ENCODE results near the gene PRKCD. TPM values are rescaled to one million over a fixed set of nuclear protein-coding genes. Genes with fewer than 3 reads are reported as not detected.

Gene PRKCD
- total RNA-seq, 1 donor from 2014 or later = 5.4 TPM

- DNase-seq = no peak
- no peaks in the 10 kb centered on the region for H3K36me3 Mint-ChIP-seq (ENCODE audit: unreplicated experiment)
- H3K27me3 Mint-ChIP-seq (ENCODE audit: unreplicated experiment) = peaks cover 3% of the 10 kb centered on the region
- no peak for TF ChIP-seq CTCF (IDR thresholded peaks at IDR 0.05; ENCODE audit: partially characterized antibody, unreplicated experiment)
- no peak overlapping the region for H3K4me3 Mint-ChIP-seq (ENCODE audit: unreplicated experiment)
- no peaks in the 10 kb centered on the region for H3K4me1 Mint-ChIP-seq (ENCODE audit: low read depth, unreplicated experiment)
- no peak overlapping the region for H3K27ac Mint-ChIP-seq (ENCODE audit: unreplicated experiment)
- H3K9me3 Mint-ChIP-seq (ENCODE audit: unreplicated experiment) = peaks cover 2% of the 10 kb centered on the region
Measured at GRCh38 chr3:53196575-53197407, 35.8 kb downstream of the PRKCD start.

GRCh38 chr3:53198256-53198977 lies 37.4 kb downstream of the PRKCD start:
- H3K27ac Mint-ChIP-seq (ENCODE audit: unreplicated experiment) = peak overlapping the region; percentile 25
- no peak overlapping the region for H3K4me3 Mint-ChIP-seq (ENCODE audit: unreplicated experiment)
- no peak for TF ChIP-seq CTCF (IDR thresholded peaks at IDR 0.05; ENCODE audit: partially characterized antibody, unreplicated experiment)
- DNase-seq = no peak
- no peaks in the 10 kb centered on the region for H3K36me3 Mint-ChIP-seq (ENCODE audit: unreplicated experiment)
- peaks cover 1% of the 10 kb centered on the region for H3K9me3 Mint-ChIP-seq (ENCODE audit: unreplicated experiment)
- no peaks in the 10 kb centered on the region for H3K4me1 Mint-ChIP-seq (ENCODE audit: low read depth, unreplicated experiment)
- peaks cover 1% of the 10 kb centered on the region for H3K27me3 Mint-ChIP-seq (ENCODE audit: unreplicated experiment)

- DNase-seq = no peak
- Mint-ChIP-seq H3K27me3 (ENCODE audit: unreplicated experiment) (no peaks in the 10 kb centered on the region), H3K4me3 (ENCODE audit: unreplicated experiment) (no peak overlapping the region), H3K27ac (ENCODE audit: unreplicated experiment) (no peak overlapping the region), H3K36me3 (ENCODE audit: unreplicated experiment) (no peaks in the 10 kb centered on the region), H3K4me1 (ENCODE audit: low read depth, unreplicated experiment) (no peaks in the 10 kb centered on the region), H3K9me3 (ENCODE audit: unreplicated experiment) (peaks cover 1% of the 10 kb centered on the region)
- no peak for TF ChIP-seq CTCF (IDR thresholded peaks at IDR 0.05; ENCODE audit: partially characterized antibody, unreplicated experiment)
Measured at GRCh38 chr3:53198996-53199395, 38.0 kb downstream of the PRKCD start.

GRCh38 chr3:53199834-53200233 lies 38.8 kb downstream of the PRKCD start:
- peaks cover 1% of the 10 kb centered on the region for H3K9me3 Mint-ChIP-seq (ENCODE audit: unreplicated experiment)
- DNase-seq = no peak
- H3K27me3 Mint-ChIP-seq (ENCODE audit: unreplicated experiment) = no peaks in the 10 kb centered on the region
- H3K4me3 Mint-ChIP-seq (ENCODE audit: unreplicated experiment) = no peak overlapping the region
- no peaks in the 10 kb centered on the region for H3K36me3 Mint-ChIP-seq (ENCODE audit: unreplicated experiment)
- no peak for TF ChIP-seq CTCF (IDR thresholded peaks at IDR 0.05; ENCODE audit: partially characterized antibody, unreplicated experiment)
- H3K4me1 Mint-ChIP-seq (ENCODE audit: low read depth, unreplicated experiment) = no peaks in the 10 kb centered on the region
- H3K27ac Mint-ChIP-seq (ENCODE audit: unreplicated experiment) = no peak overlapping the region
